BE2C (cell line): ENCODE data around the gene FAM111B.

ENCODE experiments used
- DNase-seq: peaks from one replicate; pipeline ENCODE4 v3.0.0-alpha.2; 2020
- H3K27me3 ChIP-seq: fragments of 250-450 bp; sonication (Bioruptor Pico); 2 replicates; pipeline ENCODE4 v1.5.1; 2020; ENCODE audit warnings: mild to moderate bottlenecking
- H3K36me3 ChIP-seq: fragments of 250-450 bp; sonication (Bioruptor Pico); 2 replicates; pipeline ENCODE4 v1.5.1; 2020; ENCODE audit warnings: mild to moderate bottlenecking
- H3K4me1 ChIP-seq: fragments of 250-450 bp; sonication (Bioruptor Pico); 2 replicates; pipeline ENCODE4 v1.5.1; 2020
- H3K4me3 ChIP-seq: 2 replicates; pipeline ENCODE4 v1.5.1; 2011; ENCODE audit warnings: low read depth, low read length
- H3K9me3 ChIP-seq: fragments of 250-450 bp; sonication (Bioruptor Pico); 2 replicates; pipeline ENCODE4 v1.5.1; 2020
- CTCF ChIP-seq: IDR thresholded peaks from 2 replicates; pipeline ENCODE4 v1.5.1; 2012; ENCODE audit warnings: mild to moderate bottlenecking, low read depth, low read length

FAM111B gene

GRCh38 chr11:59173080-59173963 is 66.3 kb downstream of the FAM111B start:
- Histone ChIP-seq H3K36me3 (no peaks in the 10 kb centered on the region), H3K4me3 (no peak overlapping the region), H3K27me3 (peaks cover 14% of the 10 kb centered on the region), H3K4me1 (no peaks in the 10 kb centered on the region), H3K9me3 (no peaks in the 10 kb centered on the region)
- TF ChIP-seq CTCF = no peak
- no peak for DNase-seq

- no peak overlapping the region for H3K4me3 ChIP-seq
- DNase-seq = no peak
- peaks cover 14% of the 10 kb centered on the region for H3K27me3 ChIP-seq
Measured at GRCh38 chr11:59173964-59174663, 67.1 kb downstream of the FAM111B start.

GRCh38 chr11:59174664-59175033 is 67.6 kb downstream of the FAM111B start:
- no peak for DNase-seq
- peaks cover 14% of the 10 kb centered on the region for H3K27me3 ChIP-seq
- H3K4me1 ChIP-seq = no peaks in the 10 kb centered on the region
- TF ChIP-seq CTCF = no peak
- no peaks in the 10 kb centered on the region for H3K9me3 ChIP-seq
- H3K36me3 ChIP-seq = no peaks in the 10 kb centered on the region
- H3K4me3 ChIP-seq = no peak overlapping the region

More at GRCh38 chr11:59173964-59174663, 67.1 kb downstream of the FAM111B start:
- TF ChIP-seq CTCF = no peak
- no peaks in the 10 kb centered on the region for H3K9me3 ChIP-seq
- H3K4me1 ChIP-seq = no peaks in the 10 kb centered on the region
- H3K36me3 ChIP-seq = no peaks in the 10 kb centered on the region

GRCh38 chr11:59175091-59175501 is 68.1 kb downstream of the FAM111B start:
- Histone ChIP-seq H3K9me3 (no peaks in the 10 kb centered on the region), H3K27me3 (peaks cover 14% of the 10 kb centered on the region), H3K4me1 (no peaks in the 10 kb centered on the region), H3K36me3 (no peaks in the 10 kb centered on the region), H3K4me3 (no peak overlapping the region)
- no peak for DNase-seq
- no peak for TF ChIP-seq CTCF

- no peak overlapping the region for H3K4me3 ChIP-seq
- no peaks in the 10 kb centered on the region for H3K9me3 ChIP-seq
- no peaks in the 10 kb centered on the region for H3K4me1 ChIP-seq
- peaks cover 14% of the 10 kb centered on the region for H3K27me3 ChIP-seq
- no peaks in the 10 kb centered on the region for H3K36me3 ChIP-seq
- TF ChIP-seq CTCF = no peak
- no peak for DNase-seq
Measured at GRCh38 chr11:59176330-59176729, 69.3 kb downstream of the FAM111B start.
